ENCODE measurements around the gene TAS2R9.
A peak's percentile ranks its signal among the peaks of the same experiment; 100 is the strongest.
"Not testable (repeated sequence)": the region's sequence is repeated elsewhere in the genome, so short reads cannot be mapped to it uniquely, and the experiment has no call there.

The TAS2R9 gene

GRCh38 chr12:10810068-10810467 lies at the start of gene TAS2R9:
TSS of gene TAS2R9 (minus strand) at chr12:10810168. CDS start at chr12:10810075, 93 bp downstream.
- no peak for DNase-seq

GRCh38 chr12:10855807-10856206 lies 45.8 kb upstream of the TAS2R9 start:
- DNase-seq = no peak

GRCh38 chr12:10853776-10854175 lies 43.8 kb upstream of the TAS2R9 start:
- DNase-seq = no peak

- no peak for DNase-seq
Measured at GRCh38 chr12:10851243-10851858, 41.4 kb upstream of the TAS2R9 start.

GRCh38 chr12:10849425-10849878 lies 39.5 kb upstream of the TAS2R9 start, which contains the start of gene PRR4:
TSS of gene PRR4 (minus strand) at chr12:10849475. CDS start at chr12:10849437, 38 bp downstream.
- no peak for DNase-seq

- no peak for DNase-seq
Measured at GRCh38 chr12:10847744-10848143, 37.8 kb upstream of the TAS2R9 start.

GRCh38 chr12:10842862-10843261 lies 32.9 kb upstream of the TAS2R9 start:
- DNase-seq = no peak

- no peak for DNase-seq
Measured at GRCh38 chr12:10838461-10838860, 28.5 kb upstream of the TAS2R9 start.

GRCh38 chr12:10829994-10830393 lies 20.0 kb upstream of the TAS2R9 start:
- DNase-seq = no peak

GRCh38 chr12:10826258-10826657 lies 16.3 kb upstream of the TAS2R9 start, which contains the start of gene TAS2R10:
TSS of gene TAS2R10 (minus strand) at chr12:10826358. CDS start at chr12:10826269, 89 bp downstream.
- no peak for DNase-seq

GRCh38 chr12:10824957-10825356 lies 15.0 kb upstream of the TAS2R9 start:
- no peak for DNase-seq

- no peak for DNase-seq
Measured at GRCh38 chr12:10811883-10812536, 2.0 kb upstream of the TAS2R9 start.

GRCh38 chr12:10807186-10807585 lies 2.8 kb downstream of the TAS2R9 start, which contains the start of gene TAS2R8:
TSS of gene TAS2R8 (minus strand) at chr12:10807286. CDS start at chr12:10806980, 306 bp downstream.
- DNase-seq = no peak

GRCh38 chr12:10802587-10802986 lies 7.4 kb downstream of the TAS2R9 start, which contains the start of gene TAS2R7:
TSS of gene TAS2R7 (minus strand) at chr12:10802627. CDS start at chr12:10802570, 57 bp downstream.
- DNase-seq = no peak

- no peak for DNase-seq
Measured at GRCh38 chr12:10801741-10802140, 8.2 kb downstream of the TAS2R9 start.

GRCh38 chr12:10794222-10794621 lies 15.7 kb downstream of the TAS2R9 start:
- no peak for DNase-seq

GRCh38 chr12:10791769-10792168 lies 18.2 kb downstream of the TAS2R9 start:
- DNase-seq = not testable (repeated sequence)

- DNase-seq = no peak
Measured at GRCh38 chr12:10783252-10783651, 26.7 kb downstream of the TAS2R9 start.

- DNase-seq = no peak
Measured at GRCh38 chr12:10779103-10779502, 30.9 kb downstream of the TAS2R9 start.

- DNase-seq = peak; percentile 11 to 24
Measured at GRCh38 chr12:10771132-10771733, 38.7 kb downstream of the TAS2R9 start.

- no peak for DNase-seq
Measured at GRCh38 chr12:10759657-10760056, 50.3 kb downstream of the TAS2R9 start.

All from NCI-H1930 (cell line).